IPS-20b (cell line): Measurements from ENCODE around the gene TRAPPC14.
A peak's percentile ranks its signal among the peaks of the same experiment; 100 is the strongest.
"Not testable (repeated sequence)": the region's sequence is repeated elsewhere in the genome, so short reads cannot be mapped to it uniquely, and the experiment has no call there.

Experiments used
- H3K27ac ChIP-seq: one replicate; pipeline ENCODE4 v1.5.1; 2013; ENCODE audit warnings: low read length
- H3K27me3 ChIP-seq: 2 replicates; pipeline ENCODE4 v1.6.1; 2013; ENCODE audit warnings: mild to moderate bottlenecking, low read length, inconsistent platforms; ENCODE audit not compliant: insufficient read depth
- H3K36me3 ChIP-seq: 2 replicates; pipeline ENCODE4 v1.6.1; 2013; ENCODE audit warnings: low read depth, mild to moderate bottlenecking, inconsistent platforms, low read length, moderate library complexity; ENCODE audit not compliant: insufficient read depth
- H3K4me1 ChIP-seq: 2 replicates; pipeline ENCODE4 v1.6.1; 2013; ENCODE audit warnings: mild to moderate bottlenecking, control low read depth, inconsistent platforms, low read length, moderate library complexity; ENCODE audit not compliant: insufficient read depth
- H3K4me3 ChIP-seq: 2 replicates; pipeline ENCODE4 v1.5.1; 2013; ENCODE audit warnings: mild to moderate bottlenecking, low read length, inconsistent platforms
- H3K9ac ChIP-seq: 2 replicates; pipeline ENCODE4 v1.6.1; 2013; ENCODE audit warnings: low read depth, mild to moderate bottlenecking, inconsistent platforms, low read length, moderate library complexity
- H3K9me3 ChIP-seq: 2 replicates; pipeline ENCODE4 v1.6.1; 2013; ENCODE audit warnings: mild to moderate bottlenecking, low read depth, low read length, inconsistent platforms; ENCODE audit not compliant: insufficient read depth

The TRAPPC14 gene

GRCh38 chr7:100158229-100159098 lies at the start of gene TRAPPC14:
TRAPPC14 (minus strand) TSS chr7:100158723; CDS start chr7:100158499, 224 bp downstream.
- Histone ChIP-seq H3K27me3 (no peaks in the 10 kb centered on the region), H3K4me1 (0 out of 2 replicates have a peak, but pooled peaks cover 9% of the 10 kb centered on the region), H3K9ac (peak within 1 kb of the TSS; percentile 72; the same call in 1 of the 2 replicates), H3K36me3 (peaks cover 35% of the 10 kb centered on the region), H3K4me3 (peak within 1 kb of the TSS; percentile 74), H3K27ac (no peak within 1 kb of the TSS), H3K9me3 (no peaks in the 10 kb centered on the region)

- Histone ChIP-seq H3K27ac (no peak overlapping the region), H3K4me1 (peaks cover 9% of the 10 kb centered on the region), H3K36me3 (no peaks in the 10 kb centered on the region), H3K4me3 (no peak overlapping the region), H3K9me3 (no peaks in the 10 kb centered on the region), H3K27me3 (peaks cover 34% of the 10 kb centered on the region), H3K9ac (no peak overlapping the region)
Measured at GRCh38 chr7:100204454-100204853, 45.9 kb upstream of the TRAPPC14 start.

GRCh38 chr7:100200693-100201092 lies 42.2 kb upstream of the TRAPPC14 start:
- Histone ChIP-seq H3K9me3 (no peaks in the 10 kb centered on the region), H3K27ac (no peak overlapping the region), H3K4me1 (peaks cover 9% of the 10 kb centered on the region), H3K27me3 (peaks cover 24% of the 10 kb centered on the region), H3K36me3 (no peaks in the 10 kb centered on the region), H3K9ac (no peak overlapping the region), H3K4me3 (no peak overlapping the region)

- H3K4me3 ChIP-seq = no peak overlapping the region
- no peaks in the 10 kb centered on the region for H3K9me3 ChIP-seq
- no peaks in the 10 kb centered on the region for H3K36me3 ChIP-seq
- H3K27ac ChIP-seq = no peak overlapping the region
- no peak overlapping the region for H3K9ac ChIP-seq
- peaks cover 9% of the 10 kb centered on the region for H3K4me1 ChIP-seq
- H3K27me3 ChIP-seq = peaks cover 24% of the 10 kb centered on the region
Measured at GRCh38 chr7:100198266-100198665, 39.7 kb upstream of the TRAPPC14 start.

DNA sequence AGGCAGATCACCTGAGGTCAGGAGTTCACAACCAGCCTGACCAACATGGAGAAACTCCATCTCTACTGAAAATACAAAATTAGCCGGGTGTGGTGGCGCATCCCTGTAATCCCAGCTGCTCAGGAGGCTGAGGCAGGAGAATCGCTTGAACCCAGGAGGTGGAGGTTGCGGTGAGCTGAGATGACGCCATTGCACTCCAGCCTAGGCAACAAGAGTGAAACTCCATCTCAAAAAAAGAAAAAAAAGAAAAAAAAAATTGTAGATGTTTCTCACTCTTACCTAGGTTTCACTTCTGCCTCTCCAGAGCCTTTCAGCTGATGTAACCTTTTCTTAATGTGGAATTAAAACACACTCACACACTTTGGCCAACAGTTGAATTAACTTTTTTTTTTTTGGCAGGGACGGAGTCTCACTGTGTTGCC lies 37.4 kb upstream of the TRAPPC14 start:
- H3K27ac ChIP-seq, H3K9ac ChIP-seq, H3K4me3 ChIP-seq, H3K36me3 ChIP-seq, H3K4me1 ChIP-seq, H3K9me3 ChIP-seq: not testable (repeated sequence)
- H3K27me3 ChIP-seq = peaks cover 10% of the 10 kb centered on the region

DNA sequence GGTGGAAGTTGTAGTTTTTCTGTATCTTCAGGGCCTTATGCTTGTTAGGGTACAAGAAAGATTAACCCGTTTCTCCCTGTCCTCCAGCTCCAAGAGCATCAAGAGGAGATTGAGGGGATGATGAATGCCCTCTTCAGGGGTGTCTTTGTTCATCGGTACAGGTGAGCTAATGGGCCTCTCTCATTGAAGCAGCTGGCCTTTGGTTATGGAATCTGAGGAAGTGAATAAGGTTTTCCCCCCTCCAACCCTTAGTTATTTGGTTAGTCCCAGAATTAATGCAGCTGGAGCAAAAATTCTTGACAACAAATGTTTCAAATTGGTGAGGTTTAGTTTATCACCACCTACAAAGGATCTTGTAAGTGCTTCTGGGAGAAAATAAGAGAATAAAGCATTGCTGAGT lies 36.7 kb upstream of the TRAPPC14 start:
- H3K4me3 ChIP-seq = no peak overlapping the region
- H3K4me1 ChIP-seq = no peaks in the 10 kb centered on the region

DNA sequence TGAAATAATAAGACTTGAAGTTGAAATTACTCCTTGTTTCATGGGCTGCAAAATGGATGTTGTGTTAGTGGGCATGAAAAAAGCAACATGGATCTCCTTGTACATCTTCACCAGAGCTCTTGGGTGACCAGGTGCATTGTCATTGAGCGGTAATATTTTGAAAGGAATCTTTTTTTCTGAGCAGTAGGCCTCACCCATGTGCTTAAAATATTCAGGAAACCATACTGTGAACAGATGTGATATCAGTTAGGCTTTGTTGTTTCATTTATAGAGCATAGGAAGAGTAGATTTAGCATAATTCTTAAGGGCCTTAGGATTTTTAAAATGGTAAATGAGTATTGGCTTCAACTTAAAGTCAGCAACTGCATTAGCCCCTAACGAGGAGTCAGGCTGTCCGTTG lies 34.4 kb upstream of the TRAPPC14 start:
- Histone ChIP-seq H3K27ac (no peak overlapping the region), H3K36me3 (no peaks in the 10 kb centered on the region), H3K4me1 (no peaks in the 10 kb centered on the region), H3K9me3 (no peaks in the 10 kb centered on the region), H3K27me3 (no peaks in the 10 kb centered on the region), H3K4me3 (no peak overlapping the region), H3K9ac (no peak overlapping the region)

More for the DNA sequence above, 36.7 kb upstream of the TRAPPC14 start:
- peaks cover 3% of the 10 kb centered on the region for H3K27me3 ChIP-seq
- H3K27ac ChIP-seq = no peak overlapping the region
- no peaks in the 10 kb centered on the region for H3K36me3 ChIP-seq
- no peak overlapping the region for H3K9ac ChIP-seq
- no peaks in the 10 kb centered on the region for H3K9me3 ChIP-seq

DNA sequence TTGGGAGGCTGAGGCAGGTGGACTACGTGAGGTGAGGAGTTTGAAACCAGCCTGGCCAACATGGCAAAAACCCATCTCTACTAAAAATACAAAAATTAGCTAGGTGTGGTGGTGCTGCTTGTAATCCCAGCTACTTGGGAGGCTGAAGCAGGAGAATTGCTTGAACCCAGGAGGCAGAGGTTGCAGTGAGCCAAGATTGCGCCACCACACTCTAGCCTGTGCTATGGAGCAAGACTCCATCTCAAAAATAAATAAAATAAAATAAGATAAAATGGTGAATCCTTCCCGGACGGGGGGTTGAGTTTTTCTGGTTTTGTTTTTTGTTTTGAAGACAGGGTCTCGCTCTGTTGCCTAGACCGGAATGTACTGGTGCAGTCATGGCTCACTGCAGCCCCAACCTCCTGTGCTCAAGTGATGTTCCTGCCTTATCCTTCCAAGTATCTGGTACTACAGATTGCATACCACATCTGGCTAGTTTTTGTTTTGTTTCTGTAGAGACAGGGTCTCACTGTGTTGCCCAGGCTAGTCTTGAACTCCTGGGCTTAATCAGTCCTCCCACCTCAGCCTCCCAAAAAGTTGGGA lies 33.8 kb upstream of the TRAPPC14 start:
- H3K4me3 ChIP-seq, H3K9me3 ChIP-seq, H3K36me3 ChIP-seq, H3K9ac ChIP-seq, H3K4me1 ChIP-seq, H3K27ac ChIP-seq, H3K27me3 ChIP-seq: not testable (repeated sequence)

- no peaks in the 10 kb centered on the region for H3K4me1 ChIP-seq
- no peak overlapping the region for H3K9ac ChIP-seq
- no peaks in the 10 kb centered on the region for H3K27me3 ChIP-seq
- no peak overlapping the region for H3K27ac ChIP-seq
- H3K9me3 ChIP-seq = no peaks in the 10 kb centered on the region
- no peak overlapping the region for H3K4me3 ChIP-seq
- H3K36me3 ChIP-seq = no peaks in the 10 kb centered on the region
Measured at GRCh38 chr7:100191775-100192174, 33.3 kb upstream of the TRAPPC14 start.

DNA sequence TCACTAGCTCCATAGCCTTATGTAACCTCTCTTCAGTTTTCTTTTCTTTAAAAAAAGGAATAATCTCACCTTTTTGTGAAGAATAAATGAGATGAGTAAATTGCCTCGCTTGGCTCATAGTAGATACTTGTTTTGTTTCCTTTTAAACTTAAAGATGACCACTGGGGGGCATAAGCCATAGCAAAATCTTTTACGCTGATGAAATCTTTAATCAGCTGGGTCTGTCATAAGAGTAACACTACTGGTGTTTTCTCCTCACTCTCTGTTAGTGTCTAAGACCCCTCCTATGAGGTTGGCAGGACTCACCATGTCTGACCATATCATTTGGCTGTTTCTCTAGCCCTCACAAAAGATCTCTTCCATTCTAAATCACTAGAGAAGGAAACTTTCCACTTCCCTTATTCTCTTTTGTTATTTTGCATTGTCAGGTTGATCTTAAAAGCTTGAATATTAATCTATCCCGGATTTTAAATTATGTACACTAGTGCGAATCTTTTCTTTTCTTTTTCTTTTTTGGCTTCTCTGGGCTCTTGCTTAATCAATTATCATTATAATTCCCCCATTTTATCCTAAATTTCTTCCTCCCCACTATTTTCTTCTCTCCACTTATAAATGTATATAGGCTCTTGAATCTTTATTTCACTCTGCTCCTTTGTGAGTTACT lies 31.7 kb upstream of the TRAPPC14 start:
- H3K9ac ChIP-seq = no peak overlapping the region
- no peaks in the 10 kb centered on the region for H3K9me3 ChIP-seq
- no peak overlapping the region for H3K4me3 ChIP-seq
- no peak overlapping the region for H3K27ac ChIP-seq
- H3K4me1 ChIP-seq = no peaks in the 10 kb centered on the region
- H3K27me3 ChIP-seq = no peaks in the 10 kb centered on the region
- H3K36me3 ChIP-seq = no peaks in the 10 kb centered on the region

- Histone ChIP-seq H3K4me1 (no peaks in the 10 kb centered on the region), H3K27ac (no peak overlapping the region), H3K27me3 (no peaks in the 10 kb centered on the region), H3K9me3 (no peaks in the 10 kb centered on the region), H3K9ac (no peak overlapping the region), H3K36me3 (no peaks in the 10 kb centered on the region), H3K4me3 (no peak overlapping the region)
Measured at GRCh38 chr7:100189061-100189460, 30.5 kb upstream of the TRAPPC14 start.
